Midbrain (tissue), 1 donor: Measurements from ENCODE around the gene TSSC4.
A peak's percentile ranks its signal among the peaks of the same experiment; 100 is the strongest.

Experiments used
- DNase-seq: peaks from one replicate; lab custom pipeline; 2025; lab: John Stamatoyannopoulos, UW

TSSC4 gene

DNA sequence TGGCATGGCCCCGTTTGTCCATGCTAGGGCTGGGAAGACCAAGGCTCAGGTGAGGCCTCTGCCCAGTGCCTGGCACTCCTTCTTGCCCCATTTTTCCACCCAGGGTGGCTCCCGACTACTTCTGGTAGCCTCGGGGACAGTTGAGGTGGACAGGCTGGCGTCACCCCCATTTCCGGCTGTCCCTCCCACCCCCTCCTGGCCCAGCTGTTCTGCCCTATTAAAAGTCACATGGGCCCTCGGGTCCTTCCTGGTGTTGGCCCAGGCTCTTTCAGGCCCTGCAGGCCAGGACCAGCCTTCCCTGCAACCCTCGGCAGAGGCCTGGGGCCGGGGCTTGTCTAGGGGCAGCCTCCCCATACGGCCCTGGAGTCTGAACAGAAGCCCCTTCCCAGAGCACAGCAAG, 14.0 kb upstream of the TSSC4 start:
- DNase-seq, result no peak

DNA sequence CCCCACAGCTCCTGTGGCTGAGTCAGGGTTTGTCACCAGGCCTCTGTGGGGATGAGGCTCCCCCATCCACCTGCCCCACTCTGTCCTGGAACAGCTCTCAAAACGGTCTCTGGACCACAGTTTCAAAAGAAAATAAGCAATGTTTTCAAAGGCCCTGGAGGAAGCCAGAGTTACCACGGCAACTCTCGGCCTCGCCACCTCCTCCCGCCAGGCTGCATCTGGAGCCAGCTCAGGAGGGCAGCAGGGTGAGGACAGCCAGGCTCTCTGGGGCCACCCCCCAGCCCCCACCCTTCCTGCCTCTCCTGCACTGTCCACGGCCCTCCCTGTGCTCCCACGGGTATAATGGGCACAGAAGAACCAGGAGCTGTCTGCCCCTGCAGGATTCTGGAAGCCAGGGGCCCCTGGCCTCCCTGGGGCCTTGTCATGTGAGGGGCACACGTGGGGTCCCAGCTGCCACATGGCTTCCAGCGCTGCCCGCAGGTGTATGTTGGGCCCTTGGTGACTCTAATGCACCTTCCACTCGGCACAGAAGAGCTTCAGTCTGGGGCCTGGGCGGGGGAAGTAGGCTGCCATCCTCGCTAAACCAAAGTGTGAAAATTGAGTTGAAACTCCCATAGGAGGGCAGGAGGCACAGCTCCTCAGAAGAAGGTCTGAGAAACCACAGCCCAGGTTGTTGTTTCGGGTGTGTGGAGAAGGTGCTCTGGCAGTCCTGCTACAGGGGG, 13.1 kb upstream of the TSSC4 start:
- peak; percentile 55 for DNase-seq

GRCh38 chr11:2388431-2389376, 11.8 kb upstream of the TSSC4 start:
- DNase-seq, result no peak

GRCh38 chr11:2389377-2390026, 11.0 kb upstream of the TSSC4 start:
- DNase-seq, result no peak

GRCh38 chr11:2390091-2390724, 10.3 kb upstream of the TSSC4 start:
- DNase-seq, result no peak

GRCh38 chr11:2390725-2391151, 9.8 kb upstream of the TSSC4 start:
- no peak for DNase-seq

DNA sequence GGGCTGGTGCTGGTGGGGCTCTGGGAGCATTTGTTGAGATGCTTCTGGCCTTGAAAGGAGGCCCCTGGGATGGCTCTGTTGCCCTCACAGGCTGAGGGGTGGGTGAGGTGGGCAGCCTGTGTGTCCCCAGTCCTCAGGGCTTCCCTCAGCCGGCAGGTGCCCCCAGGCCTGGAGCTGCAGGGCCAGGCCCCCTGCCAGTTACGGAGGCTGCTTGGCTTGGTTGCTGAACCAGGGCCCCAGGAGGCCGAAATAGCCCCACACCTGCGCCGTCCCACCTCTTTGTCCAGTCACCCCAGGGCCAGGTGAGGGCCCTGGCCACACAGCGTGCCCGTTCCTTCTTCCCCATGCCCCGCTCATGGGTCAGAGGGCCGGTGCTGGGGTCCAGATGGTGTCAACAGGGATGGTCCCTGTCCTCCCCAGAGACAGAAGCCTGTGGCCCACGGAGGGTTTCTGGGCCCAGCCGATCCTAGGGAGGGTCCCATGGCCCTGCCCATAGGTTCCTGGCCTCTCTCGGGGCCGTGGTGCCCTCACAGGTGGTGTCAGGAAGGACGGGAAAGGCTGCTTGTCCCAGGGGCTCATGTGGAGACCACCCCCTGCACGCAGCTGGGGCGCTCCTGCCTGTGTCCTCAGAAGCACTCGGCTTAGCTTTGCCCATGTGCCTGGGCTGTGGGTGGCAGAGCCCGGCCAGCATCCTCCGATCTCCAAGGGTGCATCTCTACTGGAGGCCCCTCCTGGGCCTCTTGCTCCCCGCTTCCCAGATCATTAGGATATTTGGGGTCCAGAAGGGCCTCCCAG, 9.2 kb upstream of the TSSC4 start:
- no peak for DNase-seq

DNA sequence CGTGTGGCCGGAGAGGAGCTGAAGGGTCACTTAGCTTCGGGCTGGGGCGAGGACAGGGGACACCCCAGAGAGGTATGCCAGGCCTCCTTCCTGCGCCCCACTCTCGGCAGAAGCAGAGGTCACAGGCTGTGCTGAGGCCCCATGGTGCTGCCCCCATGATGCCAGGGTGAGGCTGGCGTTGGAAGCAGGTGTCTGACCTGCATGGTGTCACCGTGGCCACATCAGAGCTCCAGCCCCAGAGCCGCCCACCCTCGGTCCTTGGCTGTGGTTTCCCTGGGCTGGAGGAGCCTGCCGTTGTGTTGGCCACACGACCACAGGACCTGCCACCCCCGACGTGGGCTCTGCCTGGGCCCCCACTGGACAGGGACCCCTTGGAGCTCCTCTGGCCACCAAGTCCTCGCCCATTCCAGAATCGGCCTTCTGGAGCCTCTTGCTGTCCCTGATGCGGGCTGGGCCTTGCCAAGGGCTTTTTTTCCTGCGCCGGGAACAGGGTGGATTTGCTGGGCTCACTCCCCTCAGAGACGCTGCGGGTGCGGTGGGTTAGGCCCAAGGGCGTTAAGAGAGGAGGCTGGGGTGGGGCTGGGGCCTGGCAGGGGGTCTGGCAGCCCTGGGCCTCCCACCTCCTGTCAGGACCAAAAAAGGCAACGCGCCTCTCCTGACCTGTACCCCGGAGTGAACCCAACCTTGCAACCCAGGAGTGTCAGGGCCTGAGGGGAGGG, 8.2 kb upstream of the TSSC4 start:
- no peak for DNase-seq

- DNase-seq, result no peak
Observed at GRCh38 chr11:2393111-2393868, 7.3 kb upstream of the TSSC4 start.

GRCh38 chr11:2393941-2394817, 6.4 kb upstream of the TSSC4 start:
- DNase-seq, result no peak

GRCh38 chr11:2394818-2395105, 5.8 kb upstream of the TSSC4 start:
- DNase-seq, result no peak

GRCh38 chr11:2395211-2395730, 5.3 kb upstream of the TSSC4 start:
- no peak for DNase-seq

DNA sequence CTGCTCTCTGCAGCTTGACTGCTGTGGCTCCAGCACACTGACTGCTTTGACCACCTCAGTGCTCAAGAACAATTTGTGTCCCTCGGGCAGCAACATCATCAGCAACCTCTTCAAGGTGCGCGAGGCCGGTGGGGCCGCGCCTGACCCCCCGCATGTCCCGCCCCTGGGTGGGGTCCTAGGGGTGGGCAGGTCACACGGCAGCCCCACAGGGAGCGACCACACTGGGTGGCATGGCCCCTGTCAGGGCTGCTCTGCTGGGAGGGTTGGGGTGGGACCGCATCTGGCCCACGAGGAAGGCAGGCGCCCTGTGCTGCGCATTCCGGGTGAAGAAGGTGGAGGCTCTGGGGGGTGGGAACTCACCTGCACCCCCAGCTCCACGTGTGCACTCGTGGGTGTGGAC, 4.7 kb upstream of the TSSC4 start:
- no peak for DNase-seq

- DNase-seq, result no peak
Observed at GRCh38 chr11:2396471-2396870, 4.1 kb upstream of the TSSC4 start.

- DNase-seq, result no peak
Observed at GRCh38 chr11:2397005-2397404, 3.5 kb upstream of the TSSC4 start.

- DNase-seq, result no peak
Observed at GRCh38 chr11:2398664-2399355, 1.7 kb upstream of the TSSC4 start.

DNA sequence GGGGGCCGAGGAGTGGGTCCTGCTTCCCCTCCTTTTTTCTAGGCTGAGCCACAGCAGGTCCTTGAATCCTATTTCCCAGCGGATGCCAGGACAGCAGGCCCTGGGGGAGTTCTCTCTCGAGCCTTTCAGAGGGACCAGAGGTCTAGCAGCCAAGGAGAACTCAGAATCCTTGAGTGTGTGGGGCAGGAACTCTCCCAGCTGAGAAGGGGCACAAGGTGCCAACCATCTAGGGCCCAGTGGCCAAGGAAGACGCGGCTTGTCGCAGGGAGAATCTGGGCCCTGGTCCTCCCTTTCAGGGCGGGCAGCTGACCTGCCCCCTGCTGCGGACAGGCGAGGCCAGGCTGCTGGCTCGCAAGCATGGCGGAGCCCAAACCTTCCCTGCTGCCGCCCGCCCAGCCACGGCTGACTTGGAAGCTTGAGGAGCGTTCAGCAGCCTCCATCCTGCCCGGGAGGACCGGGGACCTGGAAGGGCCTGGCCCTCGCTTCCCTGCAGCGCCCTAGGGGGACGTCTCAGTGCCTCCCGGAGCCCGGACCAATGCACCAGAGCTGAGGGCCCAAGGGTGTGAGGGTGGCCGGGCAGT, 972 bp upstream of the TSSC4 start:
- no peak for DNase-seq
